Vagina (tissue), 2 donors: ENCODE data around the gene E2F8. TPM values are rescaled to one million over a fixed set of nuclear protein-coding genes. Genes with fewer than 3 reads are reported as not detected.

Experiments used
- DNase-seq, 2 donors: peaks; one replicate each; pipeline ENCODE4 v3.0.0-alpha.2; 2017; ENCODE audit errors: extremely low spot score in 2 of 2
- H3K27ac ChIP-seq: fragments of 200-600 bp; sonication (generic); one replicate; pipeline ENCODE4 v1.5.1; 2019
- H3K27me3 ChIP-seq: fragments of 200-600 bp; sonication (generic); one replicate; pipeline ENCODE4 v1.5.1; 2019
- H3K36me3 ChIP-seq, 2 donors: fragments of 200-600 bp; sonication (generic); one replicate each; pipeline ENCODE4 v1.5.1; 2017 to 2019
- H3K4me1 ChIP-seq: fragments of 200-600 bp; sonication (generic); one replicate; pipeline ENCODE4 v1.5.1; 2019
- H3K4me3 ChIP-seq, 2 donors: fragments of 200-600 bp; sonication (generic); 1 replicate in 1 of 2; 2 replicates in 1 of 2; pipeline ENCODE4 v1.5.1; 2016 to 2019
- H3K9me3 ChIP-seq: fragments of 200-600 bp; sonication (generic); one replicate; pipeline ENCODE4 v1.5.1; 2019
- POLR2A ChIP-seq, 2 donors: fragments of 450-650 bp; IDR thresholded peaks; one replicate each; pipeline ENCODE4 v1.6.1; 2017; ENCODE audit warnings: antibody characterized with exemption in 2 of 2, mild to moderate bottlenecking in 2 of 2, moderate library complexity in 2 of 2
- POLR2AphosphoS5 ChIP-seq, 2 donors: sonication (generic); formaldehyde crosslinking; IDR thresholded peaks; one replicate each; pipeline ENCODE4 v1.9.0; 2017; ENCODE audit warnings: antibody characterized with exemption in 2 of 2, mild to moderate bottlenecking in 2 of 2, low read depth in 1 of 2; ENCODE audit not compliant: insufficient read depth in 1 of 2
- intact Hi-C: fragments of 100-400 bp; cut with DNase I; formaldehyde crosslinking; loops from one replicate; pipeline ENCODE4 v1.15.1; 2023
- total RNA-seq: library from RNA; depleted of rRNA; stranded (reverse); fragments of >200 nt; gene quantifications from one replicate; pipeline ENCODE4 v1.2.3, GENCODE V29; 2016
- TF ChIP-seq, protein P1 (sequence below), 3 experiments: fragments of 450-650 bp in 2 of 3; fragments of 200-600 bp in 1 of 3; sonication (generic) in 1 of 3; IDR thresholded peaks; one replicate each; pipeline ENCODE4 v1.5.1; 2017 to 2019; ENCODE audit warnings: antibody characterized with exemption in 3 of 3, mild to moderate bottlenecking in 2 of 3, moderate library complexity in 2 of 3

The E2F8 gene
- total RNA-seq, 1 donor from 2014 or later, result 4.2 TPM

DNA sequence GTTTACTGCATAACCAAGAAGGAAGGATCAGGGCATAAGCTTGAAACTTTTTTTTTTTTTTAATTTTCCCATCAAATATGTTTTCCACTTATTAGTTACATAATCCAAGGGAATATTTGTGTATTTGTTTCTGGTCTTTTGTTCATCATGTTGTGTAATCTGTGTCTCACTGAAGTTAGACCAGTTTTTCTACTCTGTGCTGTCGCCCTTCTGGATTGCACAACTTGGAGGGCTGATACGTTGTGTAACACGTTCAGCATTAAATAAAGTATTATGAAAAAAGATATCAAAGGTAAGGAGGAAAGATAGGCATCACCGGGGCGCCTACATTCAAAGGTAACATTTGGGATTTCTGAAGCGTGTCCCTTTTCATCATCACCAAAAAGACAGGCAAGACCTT lies 3.3 kb upstream of the E2F8 start:
- TF ChIP-seq POLR2AphosphoS5 (IDR thresholded peaks at IDR 0.05; ENCODE audit: insufficient read depth in 1 of 2, low read depth in 1 of 2) (peak in 1 of 2 donors; percentile 61), POLR2A (IDR thresholded peaks at IDR 0.05) (no peak)
- H3K4me1 ChIP-seq, result peaks cover 33% of the 10 kb centered on the region
- DNase-seq, result no peak
- no peak overlapping the region for H3K27ac ChIP-seq
- intact Hi-C loops, result no loop called here
- H3K9me3 ChIP-seq, result no peaks in the 10 kb centered on the region
- H3K36me3 ChIP-seq, result no peaks in the 10 kb centered on the region
- no peak overlapping the region for H3K4me3 ChIP-seq
- H3K27me3 ChIP-seq, result peaks cover 13% of the 10 kb centered on the region

DNA sequence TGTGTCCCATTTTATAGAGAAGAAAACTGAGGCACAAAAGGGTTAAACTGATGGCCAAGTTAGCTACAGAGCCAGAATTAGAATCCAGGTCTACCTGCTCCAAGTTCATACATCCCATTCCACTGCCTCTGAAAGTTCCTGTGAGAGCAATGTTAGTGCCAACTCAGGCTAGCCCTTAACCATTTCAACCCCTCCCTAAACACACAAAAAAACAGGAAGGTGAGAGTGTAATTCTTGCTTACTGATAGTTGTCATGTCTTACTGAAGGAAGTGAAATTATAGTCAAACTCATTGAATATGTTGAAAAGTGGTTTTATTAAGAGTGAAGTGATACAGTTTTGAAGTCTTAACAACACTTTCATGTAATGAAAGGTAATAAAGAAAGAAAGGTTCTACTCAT lies 2.9 kb upstream of the E2F8 start:
- H3K4me3 ChIP-seq, result no peak overlapping the region
- H3K36me3 ChIP-seq, result no peaks in the 10 kb centered on the region
- H3K27ac ChIP-seq, result no peak overlapping the region
- DNase-seq, result no peak
- H3K27me3 ChIP-seq, result peaks cover 13% of the 10 kb centered on the region
- peaks cover 33% of the 10 kb centered on the region for H3K4me1 ChIP-seq
- TF ChIP-seq, protein P1, sequence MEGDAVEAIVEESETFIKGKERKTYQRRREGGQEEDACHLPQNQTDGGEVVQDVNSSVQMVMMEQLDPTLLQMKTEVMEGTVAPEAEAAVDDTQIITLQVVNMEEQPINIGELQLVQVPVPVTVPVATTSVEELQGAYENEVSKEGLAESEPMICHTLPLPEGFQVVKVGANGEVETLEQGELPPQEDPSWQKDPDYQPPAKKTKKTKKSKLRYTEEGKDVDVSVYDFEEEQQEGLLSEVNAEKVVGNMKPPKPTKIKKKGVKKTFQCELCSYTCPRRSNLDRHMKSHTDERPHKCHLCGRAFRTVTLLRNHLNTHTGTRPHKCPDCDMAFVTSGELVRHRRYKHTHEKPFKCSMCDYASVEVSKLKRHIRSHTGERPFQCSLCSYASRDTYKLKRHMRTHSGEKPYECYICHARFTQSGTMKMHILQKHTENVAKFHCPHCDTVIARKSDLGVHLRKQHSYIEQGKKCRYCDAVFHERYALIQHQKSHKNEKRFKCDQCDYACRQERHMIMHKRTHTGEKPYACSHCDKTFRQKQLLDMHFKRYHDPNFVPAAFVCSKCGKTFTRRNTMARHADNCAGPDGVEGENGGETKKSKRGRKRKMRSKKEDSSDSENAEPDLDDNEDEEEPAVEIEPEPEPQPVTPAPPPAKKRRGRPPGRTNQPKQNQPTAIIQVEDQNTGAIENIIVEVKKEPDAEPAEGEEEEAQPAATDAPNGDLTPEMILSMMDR (IDR thresholded peaks at IDR 0.05), result no peak
- no peak for TF ChIP-seq POLR2AphosphoS5 (IDR thresholded peaks at IDR 0.05; ENCODE audit: insufficient read depth in 1 of 2, low read depth in 1 of 2)
- H3K9me3 ChIP-seq, result no peaks in the 10 kb centered on the region
- intact Hi-C loops, result no loop called here

DNA sequence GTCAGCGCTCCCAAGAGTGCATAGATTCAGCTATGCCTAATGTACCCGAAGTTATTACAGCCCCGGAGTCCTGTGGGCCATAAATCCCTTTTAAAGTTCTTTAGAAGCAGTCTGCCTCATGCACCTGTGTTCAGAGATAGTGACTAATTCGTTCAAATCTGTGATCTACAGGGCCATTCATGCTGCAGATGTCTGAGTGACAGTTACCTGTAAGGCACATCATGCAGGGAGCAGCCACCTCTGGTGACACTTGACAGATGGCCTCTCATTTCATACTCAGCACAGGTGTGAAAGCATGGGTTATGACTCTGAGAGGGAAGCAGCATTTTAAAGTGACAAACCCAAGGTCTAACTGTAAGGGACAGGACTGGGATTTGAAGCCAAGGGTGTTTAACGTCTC lies 2.4 kb upstream of the E2F8 start:
- Histone ChIP-seq H3K4me1 (peaks cover 33% of the 10 kb centered on the region), H3K4me3 (no peak overlapping the region), H3K36me3 (no peaks in the 10 kb centered on the region), H3K27me3 (peaks cover 13% of the 10 kb centered on the region), H3K27ac (no peak overlapping the region), H3K9me3 (no peaks in the 10 kb centered on the region)
- no peak for DNase-seq
- intact Hi-C loops, result no loop called here
- no peak for TF ChIP-seq POLR2A (IDR thresholded peaks at IDR 0.05)
- no peak for TF ChIP-seq POLR2AphosphoS5 (IDR thresholded peaks at IDR 0.05; ENCODE audit: insufficient read depth in 1 of 2, low read depth in 1 of 2)
- TF ChIP-seq, protein P1 (IDR thresholded peaks at IDR 0.05), result no peak

DNA sequence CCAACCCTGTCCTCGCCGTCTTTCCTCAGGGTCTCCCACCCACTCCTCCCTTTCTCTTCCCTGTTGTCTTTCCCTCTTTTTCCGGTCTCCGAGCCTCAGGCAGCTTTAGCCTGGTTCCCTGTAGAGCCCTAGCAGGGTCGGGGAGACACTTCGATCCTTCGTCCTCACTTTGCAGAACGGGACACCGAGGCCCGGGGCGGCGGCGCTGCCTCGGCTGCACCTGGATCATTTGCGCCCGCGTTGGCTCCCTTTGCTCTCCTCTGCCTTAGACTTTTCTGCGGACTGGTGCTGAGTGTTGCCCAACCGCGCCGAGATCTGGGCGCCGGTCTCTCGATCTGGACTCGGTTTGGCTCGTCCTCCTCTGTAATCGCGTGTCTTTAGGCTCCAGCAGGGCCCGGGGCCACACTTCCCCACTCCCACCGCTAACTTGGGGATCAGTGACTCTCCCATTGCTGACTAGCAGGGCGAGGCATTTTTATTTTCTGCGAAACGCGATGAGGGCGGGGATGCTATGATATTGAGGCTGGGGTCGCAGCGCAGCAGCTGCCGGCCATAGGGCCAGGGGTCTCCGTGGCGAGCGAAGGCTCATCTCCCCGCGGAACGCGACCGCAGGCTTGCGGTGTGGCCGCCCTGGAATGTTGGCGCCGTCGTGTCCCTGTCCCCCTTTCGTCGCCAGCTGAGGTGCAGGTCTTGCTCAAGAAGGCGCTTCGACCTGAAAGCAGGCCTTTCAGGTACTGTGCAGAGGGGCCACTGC lies 1.6 kb upstream of the E2F8 start:
- H3K4me1 ChIP-seq, result peaks cover 33% of the 10 kb centered on the region
- TF ChIP-seq POLR2AphosphoS5 (IDR thresholded peaks at IDR 0.05; ENCODE audit: insufficient read depth in 1 of 2, low read depth in 1 of 2) (no peak), POLR2A (IDR thresholded peaks at IDR 0.05) (no peak)
- TF ChIP-seq, protein P1 (IDR thresholded peaks at IDR 0.05), result no peak
- no peaks in the 10 kb centered on the region for H3K36me3 ChIP-seq
- intact Hi-C loops, result no loop called here
- no peak overlapping the region for H3K27ac ChIP-seq
- no peaks in the 10 kb centered on the region for H3K9me3 ChIP-seq
- DNase-seq, result no peak
- H3K4me3 ChIP-seq, result peak overlapping the region; percentile 47 to 59
- peaks cover 13% of the 10 kb centered on the region for H3K27me3 ChIP-seq

GRCh38 chr11:19241260-19242178 lies 774 bp upstream of the E2F8 start:
- H3K4me1 ChIP-seq, result peaks cover 33% of the 10 kb centered on the region
- H3K36me3 ChIP-seq, result no peaks in the 10 kb centered on the region
- H3K4me3 ChIP-seq, result peak overlapping the region; percentile 47 to 59
- intact Hi-C loops, result no loop called here
- no peaks in the 10 kb centered on the region for H3K9me3 ChIP-seq
- peaks cover 13% of the 10 kb centered on the region for H3K27me3 ChIP-seq
- no peak overlapping the region for H3K27ac ChIP-seq
- TF ChIP-seq POLR2AphosphoS5 (IDR thresholded peaks at IDR 0.05; ENCODE audit: insufficient read depth in 1 of 2, low read depth in 1 of 2), result no peak
- TF ChIP-seq POLR2A (IDR thresholded peaks at IDR 0.05), result no peak
- TF ChIP-seq, protein P1 (IDR thresholded peaks at IDR 0.05), result no peak
- DNase-seq, result no peak
